ENCODE data around the gene CHST4. TPM values are rescaled to one million over a fixed set of nuclear protein-coding genes. Genes with fewer than 3 reads are reported as not detected.

CHST4 gene
- total RNA-seq, 2 experiments from 2014 or later = not detected

GRCh38 chr16:71584543-71585317 is 58.5 kb downstream of the CHST4 start:
- ATAC-seq (ENCODE audit: poor library complexity) = no peak
- no peaks in the 10 kb centered on the region for H3K36me3 Mint-ChIP-seq (ENCODE audit: low read depth)
- H3K4me1 Mint-ChIP-seq (ENCODE audit: low read depth) = no peaks in the 10 kb centered on the region
- peaks cover 0 to 3% of the 10 kb centered on the region in 2 experiments for H3K9me3 ChIP-seq (ENCODE audit: control insufficient read depth in 1 of 2, insufficient read depth in 1 of 2, low read length in 2 of 2)
- no peak for TF ChIP-seq CTCF (IDR thresholded peaks at IDR 0.05)
- DNase-seq = no peak
- H3K4me3 Mint-ChIP-seq = no peak overlapping the region
- no peaks in the 10 kb centered on the region for H3K36me3 ChIP-seq (ENCODE audit: insufficient read depth, low read length)
- ChIA-PET CTCF (no interaction called here), POLR2A (interaction anchor here (0.7 kb wide), 1 partner anchor 12 kb away, joined by 3 read pairs; no protein-coding TSS in a partner anchor)
- H3K27ac ChIP-seq (ENCODE audit: low read depth in 1 of 2, low read length in 2 of 2) = no peak overlapping the region
- H3K27ac Mint-ChIP-seq = no peak overlapping the region
- no peaks in the 10 kb centered on the region for H3K4me1 ChIP-seq (ENCODE audit: insufficient read depth, low read length)
- no peaks in the 10 kb centered on the region for H3K9me3 Mint-ChIP-seq
- peaks cover 3 to 7% of the 10 kb centered on the region in 2 experiments for H3K27me3 ChIP-seq (ENCODE audit: control insufficient read depth in 1 of 2, insufficient read depth in 2 of 2, low read length in 2 of 2)
- no peak overlapping the region for H3K4me3 ChIP-seq (ENCODE audit: low read length)
- intact Hi-C loops (cut with DNase I, micrococcal nuclease) = no loop called here
- peaks cover 47% of the 10 kb centered on the region for H3K27me3 Mint-ChIP-seq

- no peaks in the 10 kb centered on the region for H3K36me3 ChIP-seq (ENCODE audit: insufficient read depth, low read length)
- ATAC-seq (ENCODE audit: poor library complexity) (no peak), DNase-seq (no peak)
- H3K27ac ChIP-seq (ENCODE audit: low read depth in 1 of 2, low read length in 2 of 2) = no peak overlapping the region
- intact Hi-C loops (cut with DNase I, micrococcal nuclease) = no loop called here
- H3K9me3 ChIP-seq (ENCODE audit: control insufficient read depth in 1 of 2, insufficient read depth in 1 of 2, low read length in 2 of 2) = peaks cover 0 to 3% of the 10 kb centered on the region in 2 experiments
- no peak overlapping the region for H3K4me3 ChIP-seq (ENCODE audit: low read length)
- Mint-ChIP-seq H3K4me1 (ENCODE audit: low read depth) (no peaks in the 10 kb centered on the region), H3K36me3 (ENCODE audit: low read depth) (no peaks in the 10 kb centered on the region), H3K9me3 (no peaks in the 10 kb centered on the region), H3K27me3 (peaks cover 46% of the 10 kb centered on the region), H3K4me3 (no peak overlapping the region), H3K27ac (no peak overlapping the region)
- no peak for TF ChIP-seq CTCF (IDR thresholded peaks at IDR 0.05)
- ChIA-PET POLR2A (no interaction called here), CTCF (no interaction called here)
- H3K27me3 ChIP-seq (ENCODE audit: control insufficient read depth in 1 of 2, insufficient read depth in 2 of 2, low read length in 2 of 2) = peaks cover 3 to 7% of the 10 kb centered on the region in 2 experiments
- no peaks in the 10 kb centered on the region for H3K4me1 ChIP-seq (ENCODE audit: insufficient read depth, low read length)
These were observed 59.1 kb downstream of the CHST4 start for GRCh38 chr16:71585318-71585703.

Other genes starting within 250 kb of the CHST4 start
- gene CMTR2, start 237.0 kb upstream of the CHST4 start, total RNA-seq = 1 to 10 TPM; 5.9 to 6.6 TPM
- gene CALB2, start 167.7 kb upstream of the CHST4 start, total RNA-seq = not detected
- gene TLE7, start 84.4 kb upstream of the CHST4 start, total RNA-seq = not detected
- gene ZNF23, start 64.2 kb upstream of the CHST4 start, total RNA-seq = 1 to 10 TPM; 7.0 to 8.4 TPM
- gene ZNF19, start 37.1 kb upstream of the CHST4 start, total RNA-seq = 1 to 10 TPM; 4.6 to 6.4 TPM
- gene TAT, start 50.7 kb downstream of the CHST4 start, total RNA-seq = not detected
- not detected for gene MARVELD3, start 99.8 kb downstream of the CHST4 start, total RNA-seq
- gene PHLPP2, start 198.3 kb downstream of the CHST4 start, total RNA-seq = 1 to 10 TPM; 7.1 to 7.7 TPM

Data from CD4-positive, alpha-beta T cell (primary cell).